GM21723 (cell line): ENCODE results near the gene KDM4B.

Experiments
- ATAC-seq: cut with Tn5 transposase; IDR thresholded peaks from one replicate; pipeline ENCODE4 v1.9.1; 2021; ENCODE audit warnings: mild to moderate bottlenecking, moderate library complexity; ENCODE audit not compliant: unreplicated experiment

The KDM4B gene

DNA sequence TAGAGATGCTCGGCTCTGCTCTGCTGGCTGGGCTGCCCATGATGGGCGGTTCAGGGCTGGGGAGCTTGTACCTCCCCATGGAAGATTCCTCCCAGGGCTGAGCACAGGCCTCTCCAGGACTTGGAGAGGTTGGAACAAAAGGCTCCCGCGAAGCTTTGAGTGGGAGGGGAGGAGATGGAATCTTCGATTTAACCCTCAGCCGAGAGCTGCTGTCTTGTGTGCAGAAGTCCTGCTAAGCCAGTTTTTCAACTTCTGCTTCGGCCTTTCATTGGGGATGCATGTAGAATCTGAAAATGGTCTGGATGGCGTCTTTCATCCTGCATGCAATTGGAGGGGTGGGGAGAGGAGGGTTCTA, 163.3 kb downstream of the KDM4B start:
- no peak for ATAC-seq

DNA sequence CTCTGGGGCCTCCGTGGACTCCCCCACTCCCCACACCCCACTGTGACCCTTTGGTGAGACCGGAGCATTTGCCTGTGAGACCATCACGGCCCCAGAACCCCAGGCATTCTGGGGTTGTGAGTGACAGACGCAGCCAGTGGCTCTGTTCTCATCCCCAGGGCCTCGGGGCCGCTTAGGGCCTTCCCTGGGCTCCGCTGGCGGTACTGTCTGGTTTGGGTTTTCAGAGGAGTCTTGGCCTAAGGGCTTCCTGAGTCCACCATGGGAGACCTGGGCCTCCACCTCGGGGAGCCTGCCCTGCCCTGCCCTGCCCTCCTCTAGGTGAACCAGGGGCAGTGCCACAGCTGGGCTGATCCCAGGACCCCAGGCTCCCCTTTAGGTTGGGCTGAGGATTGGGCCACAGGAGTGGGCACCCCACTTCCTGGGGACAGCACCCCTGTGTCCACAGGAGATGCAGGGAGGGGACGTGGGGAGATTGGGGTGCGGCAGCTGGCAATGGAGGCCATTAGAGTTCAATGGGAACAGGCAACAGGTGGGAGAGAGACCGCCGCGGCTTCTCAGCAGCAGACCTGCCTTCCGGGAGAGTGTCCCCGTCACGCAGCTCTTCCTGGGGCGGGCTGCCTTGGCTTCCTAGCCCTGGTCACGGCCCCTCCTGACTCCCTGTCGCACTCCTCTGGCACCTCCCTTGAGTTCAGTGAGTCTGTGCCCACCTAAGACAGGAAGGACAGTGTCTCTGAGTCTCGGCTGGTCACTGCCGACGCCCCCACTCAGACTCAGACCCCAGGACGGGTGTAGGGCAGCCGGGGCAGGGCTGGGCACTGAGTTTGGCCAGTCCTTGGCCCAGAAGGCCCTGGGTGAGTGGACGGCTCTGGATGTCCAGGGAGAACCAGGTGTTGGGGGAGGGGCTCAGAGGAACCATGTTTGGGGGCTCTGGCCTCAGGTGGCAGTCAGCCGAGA, 164.1 kb downstream of the KDM4B start:
- no peak for ATAC-seq

DNA sequence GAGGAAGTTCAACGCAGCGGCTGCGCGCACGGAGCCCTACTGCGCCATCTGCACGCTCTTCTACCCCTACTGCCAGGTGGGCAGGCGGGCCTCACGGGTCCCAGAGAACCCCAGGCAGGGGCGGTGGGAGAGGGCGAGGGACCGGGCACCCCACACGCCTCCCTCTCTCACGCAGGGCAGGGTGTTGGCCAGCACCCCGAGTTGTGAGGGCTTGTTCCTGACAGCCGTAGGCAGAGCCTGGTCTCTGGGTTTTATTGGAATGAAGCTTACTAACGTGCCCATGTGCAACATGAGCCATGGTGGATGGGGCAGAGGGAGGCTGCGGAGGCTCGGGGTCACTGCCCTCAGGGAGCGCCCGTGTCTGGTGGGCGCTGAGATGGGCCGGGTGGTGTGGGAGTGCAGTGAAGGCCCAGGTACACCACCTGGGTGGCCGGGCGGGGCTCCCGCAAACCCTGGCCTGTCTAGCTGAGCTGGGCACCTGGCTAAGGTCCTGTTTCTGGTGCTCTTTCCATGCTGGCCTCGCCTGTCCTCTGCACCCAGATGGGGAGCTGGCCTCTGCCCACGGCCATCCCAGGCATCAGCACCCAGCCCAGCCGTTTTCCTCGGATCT, 165.2 kb downstream of the KDM4B start:
- ATAC-seq: no peak

DNA sequence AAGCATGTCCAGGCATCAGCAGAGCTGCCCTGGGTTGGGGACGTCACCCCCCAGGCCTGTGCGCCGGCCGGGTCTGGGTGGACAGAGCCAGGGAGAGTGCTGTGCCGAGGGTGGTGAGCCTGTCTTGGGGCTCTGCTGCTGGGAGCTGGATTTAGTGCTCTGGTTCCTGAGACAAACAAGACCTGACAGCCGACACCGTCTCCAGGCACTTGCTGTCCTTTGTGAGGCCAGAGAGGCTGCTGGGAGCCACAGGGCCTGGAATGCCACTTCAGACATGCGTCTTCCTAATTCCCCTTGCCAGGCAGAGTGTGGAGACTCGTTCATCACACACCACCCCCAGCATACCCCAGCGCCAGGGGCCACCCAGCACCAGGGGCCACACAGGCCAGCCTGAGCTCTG, 165.8 kb downstream of the KDM4B start:
- no peak for ATAC-seq

DNA sequence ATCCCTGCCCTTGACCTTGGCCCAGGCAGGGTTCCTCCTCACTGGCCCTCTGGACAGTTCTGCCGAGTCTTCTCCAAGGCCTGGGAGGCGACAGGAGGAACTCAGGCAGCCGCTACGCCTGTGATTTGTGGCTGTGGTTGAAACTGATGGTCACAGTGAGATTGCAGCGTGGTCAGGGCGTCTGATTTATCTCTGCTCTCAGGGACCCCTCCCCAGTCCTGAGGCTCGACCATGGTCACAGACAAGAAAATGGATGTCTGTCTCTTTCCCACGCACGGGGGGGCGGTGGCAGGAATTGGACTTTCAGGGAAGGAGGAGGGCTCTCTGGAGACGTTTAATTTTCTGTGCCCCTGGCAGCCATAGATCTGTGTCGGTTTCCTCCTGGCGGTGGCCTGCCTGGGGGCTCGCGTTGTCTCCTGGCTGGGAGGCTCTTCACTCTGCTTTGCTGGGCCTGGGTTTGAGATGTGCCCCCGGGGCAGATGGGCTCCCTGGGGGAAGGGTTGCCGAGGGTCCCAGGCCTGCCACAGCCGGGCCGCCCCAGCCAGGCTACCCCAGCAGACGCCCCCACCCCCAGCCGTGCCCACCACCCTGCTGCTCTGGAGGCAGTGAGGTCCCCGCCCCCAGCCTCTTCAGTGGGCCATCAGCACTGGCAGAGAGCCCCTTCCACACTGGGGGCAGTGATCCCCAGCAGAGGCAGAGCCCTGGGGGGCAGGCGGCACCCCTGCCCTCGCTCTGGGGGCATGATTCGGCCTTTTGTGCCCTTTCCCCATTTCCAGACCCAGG, 167.4 kb downstream of the KDM4B start:
- no peak for ATAC-seq

DNA sequence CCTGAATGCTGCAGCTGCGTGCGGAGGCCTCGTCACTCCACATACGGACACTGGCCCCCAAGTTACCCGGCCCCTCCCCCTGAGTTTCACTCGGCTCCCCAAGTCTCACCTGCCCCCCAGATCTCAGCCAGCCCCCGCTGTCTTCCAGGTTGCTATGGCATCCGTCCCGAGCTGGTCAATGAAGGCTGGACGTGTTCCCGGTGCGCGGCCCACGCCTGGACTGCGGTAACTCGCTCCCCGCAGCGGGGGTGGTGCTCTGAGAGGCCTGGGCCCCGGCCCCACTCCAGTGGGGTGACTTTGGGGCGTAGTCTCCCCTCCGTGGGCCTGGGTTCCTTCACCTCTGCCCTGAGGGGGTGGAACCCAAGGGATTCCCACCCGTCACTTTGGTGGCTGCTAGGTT, 168.2 kb downstream of the KDM4B start:
- ATAC-seq: no peak

DNA sequence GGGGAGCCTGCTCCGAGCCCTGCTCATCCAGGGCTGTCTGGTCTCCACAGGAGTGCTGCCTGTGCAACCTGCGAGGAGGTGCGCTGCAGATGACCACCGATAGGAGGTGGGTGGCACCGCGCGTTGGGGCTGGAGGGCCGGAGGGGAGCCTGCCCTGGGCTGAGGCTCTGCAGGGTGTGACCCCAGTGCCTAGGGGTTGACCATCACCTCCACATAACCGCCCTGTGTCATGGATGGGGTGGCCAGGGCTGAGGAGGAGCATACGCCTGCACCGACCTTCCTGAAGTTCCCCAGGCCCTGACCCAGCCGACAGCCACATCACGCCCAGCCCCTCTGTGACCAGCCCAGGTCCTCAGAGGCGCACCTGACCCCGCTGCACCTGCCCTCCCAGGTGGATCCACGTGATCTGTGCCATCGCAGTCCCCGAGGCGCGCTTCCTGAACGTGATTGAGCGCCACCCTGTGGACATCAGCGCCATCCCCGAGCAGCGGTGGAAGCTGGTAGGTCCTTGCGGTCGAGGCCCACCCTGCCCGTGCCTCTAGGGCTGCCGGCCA, 168.7 kb downstream of the KDM4B start:
- no peak for ATAC-seq

DNA sequence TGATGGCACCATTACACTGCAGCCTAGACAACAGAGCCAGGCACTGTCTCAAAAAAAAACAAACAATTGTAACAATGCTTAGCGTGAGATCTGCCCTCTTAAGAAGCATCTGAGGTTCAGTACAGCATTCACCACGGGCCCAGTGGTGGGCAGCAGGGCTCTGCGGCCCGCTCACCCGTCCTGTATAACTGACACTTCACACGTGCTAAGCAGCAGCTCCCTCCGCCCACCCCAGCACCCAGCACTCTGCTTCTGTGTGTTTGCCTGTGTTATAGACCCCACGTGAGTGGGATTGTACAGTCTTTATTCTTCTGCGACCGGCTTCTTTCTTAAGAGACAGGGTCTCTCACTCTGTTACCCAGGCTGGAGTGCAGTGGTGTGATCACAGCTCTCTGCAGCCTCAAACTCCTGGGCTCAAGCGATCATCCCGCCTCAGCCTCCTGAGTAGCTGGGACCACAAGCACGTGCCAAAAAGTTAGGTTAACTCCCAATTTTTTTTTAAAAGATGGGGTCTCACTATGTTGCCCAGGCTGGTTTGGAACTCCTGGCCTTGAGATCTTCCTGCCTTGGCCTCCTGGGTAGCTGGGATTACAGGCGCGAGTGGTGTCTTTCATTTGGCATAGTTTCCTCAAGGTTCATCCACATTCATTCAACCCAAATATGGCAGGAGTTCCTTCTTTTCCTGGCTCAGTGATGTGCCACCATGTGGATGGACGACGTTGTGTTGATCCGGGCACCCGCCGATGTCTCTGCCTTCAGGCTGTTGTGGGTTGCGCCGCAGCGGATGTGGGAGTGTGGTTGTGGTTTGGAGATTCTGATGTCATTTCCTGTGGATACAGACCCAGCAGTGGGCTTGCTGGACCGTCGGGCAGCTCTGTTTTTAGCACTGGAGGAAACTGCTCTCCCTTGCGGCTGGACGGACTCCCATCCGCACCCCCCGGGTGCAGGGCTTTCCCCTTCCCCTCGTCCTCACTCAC, 170.0 kb downstream of the KDM4B start:
- ATAC-seq: peak; percentile 51

DNA sequence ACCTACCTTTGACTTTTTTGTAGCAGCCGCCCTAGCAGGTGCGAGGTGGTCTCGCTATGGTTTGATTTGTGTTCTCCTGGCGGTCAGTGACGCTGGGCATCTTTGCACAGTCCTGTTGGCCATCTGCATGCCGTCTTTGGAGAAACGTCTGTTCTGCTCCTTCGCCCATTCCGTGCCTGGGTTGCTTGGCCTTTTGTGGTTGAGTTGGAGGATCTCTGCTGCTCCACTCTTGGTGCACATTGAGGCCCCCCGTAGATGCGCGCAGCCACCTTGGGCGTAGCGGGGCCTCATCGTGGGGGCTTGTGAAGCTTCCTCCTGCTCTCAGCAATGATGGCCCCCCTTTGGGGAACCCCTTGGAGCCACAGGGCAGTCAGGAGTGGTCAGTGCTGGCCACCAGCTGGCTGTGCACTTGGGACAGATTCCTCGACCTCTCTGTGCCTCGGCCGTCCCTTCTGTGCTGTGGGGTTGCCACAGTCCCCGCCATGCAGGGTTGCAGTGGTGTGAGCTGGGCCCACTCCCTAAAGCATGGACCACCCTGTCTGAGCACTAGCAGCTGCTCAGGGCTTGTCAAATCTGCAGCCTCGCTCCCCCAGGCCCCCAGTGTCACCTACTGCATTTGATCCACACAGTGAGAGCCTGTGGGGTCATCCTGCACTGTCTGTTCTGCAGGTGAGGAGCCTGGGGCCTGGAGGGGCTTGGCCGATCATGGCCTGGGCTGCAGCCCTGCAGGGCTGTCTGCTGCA, 170.8 kb downstream of the KDM4B start:
- ATAC-seq: no peak

DNA sequence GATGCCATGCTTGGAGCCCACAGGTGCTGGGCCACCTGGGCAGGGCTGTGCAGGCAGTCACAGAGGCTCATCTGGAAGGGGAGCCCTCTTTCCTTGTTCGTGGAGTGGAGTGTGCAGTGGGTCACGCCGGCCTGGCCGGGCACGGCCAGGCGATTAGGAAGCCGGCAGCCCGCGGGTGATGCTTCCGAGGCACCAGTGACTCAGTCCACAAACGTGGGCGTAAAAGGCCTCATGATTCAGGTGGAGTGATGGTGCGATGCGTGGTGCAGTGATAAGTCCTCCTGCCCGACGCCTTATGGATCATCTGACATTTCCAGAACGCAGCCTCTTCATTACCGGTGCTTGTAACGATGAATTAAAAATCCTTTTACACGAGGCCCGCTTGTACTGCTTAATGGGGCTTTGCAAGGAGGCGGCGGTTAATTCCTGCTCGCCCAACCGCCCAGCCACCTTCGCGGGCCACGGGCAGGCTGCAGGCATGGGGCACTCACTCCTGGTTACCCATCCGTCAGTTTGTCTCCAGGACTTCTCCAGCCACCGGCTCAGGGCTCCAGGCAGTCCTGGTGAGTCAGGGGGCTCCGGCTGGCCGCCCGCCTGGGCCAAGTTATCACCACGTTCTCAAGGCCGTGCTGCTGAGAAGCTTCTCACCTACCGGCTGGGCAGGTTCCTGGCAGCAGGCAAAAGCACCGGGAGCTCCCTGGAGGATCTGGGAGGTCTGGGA, 172.4 kb downstream of the KDM4B start:
- ATAC-seq: no peak

DNA sequence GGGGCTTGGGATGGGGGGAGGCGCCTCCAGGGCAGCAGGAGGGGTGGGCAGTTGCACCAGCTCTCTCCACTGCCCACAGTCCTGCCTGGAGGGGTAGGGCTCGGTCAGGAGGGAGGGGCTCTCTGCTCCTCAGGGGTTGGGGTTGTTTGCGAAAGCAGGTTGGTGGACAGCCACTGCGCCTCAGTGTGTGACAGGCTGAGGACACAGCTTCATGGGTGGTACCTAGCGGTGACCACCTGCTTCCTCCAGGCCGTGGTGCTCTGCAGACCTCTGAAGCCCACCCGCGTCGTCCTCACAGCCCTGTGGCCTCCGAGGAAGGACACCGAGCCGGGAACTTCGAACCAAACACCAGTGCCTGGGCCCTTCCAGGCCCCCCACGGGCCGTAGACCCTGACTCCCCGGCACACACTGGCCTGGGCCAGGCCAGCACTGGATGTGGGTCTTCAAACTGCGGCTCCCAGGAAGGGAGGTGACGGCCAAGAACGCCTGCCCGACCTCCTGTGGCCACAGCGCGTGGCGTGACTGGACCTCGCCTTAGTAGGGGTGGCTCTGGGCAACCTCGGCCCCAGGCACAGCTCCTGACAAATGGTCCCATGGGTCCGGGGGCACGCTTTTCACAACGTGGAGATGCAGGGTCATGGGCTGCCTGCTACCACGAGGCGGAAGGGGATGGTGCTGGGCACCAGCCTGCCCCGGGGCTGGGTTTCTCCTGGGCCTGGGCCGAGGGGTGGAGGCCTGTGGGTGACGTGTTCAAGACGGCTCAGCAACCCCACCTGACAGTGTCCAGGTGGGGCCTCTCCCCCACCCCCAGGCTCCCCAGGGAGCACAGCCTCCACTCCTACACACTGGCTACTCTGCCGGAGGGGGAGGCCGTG, 173.2 kb downstream of the KDM4B start:
- no peak for ATAC-seq

DNA sequence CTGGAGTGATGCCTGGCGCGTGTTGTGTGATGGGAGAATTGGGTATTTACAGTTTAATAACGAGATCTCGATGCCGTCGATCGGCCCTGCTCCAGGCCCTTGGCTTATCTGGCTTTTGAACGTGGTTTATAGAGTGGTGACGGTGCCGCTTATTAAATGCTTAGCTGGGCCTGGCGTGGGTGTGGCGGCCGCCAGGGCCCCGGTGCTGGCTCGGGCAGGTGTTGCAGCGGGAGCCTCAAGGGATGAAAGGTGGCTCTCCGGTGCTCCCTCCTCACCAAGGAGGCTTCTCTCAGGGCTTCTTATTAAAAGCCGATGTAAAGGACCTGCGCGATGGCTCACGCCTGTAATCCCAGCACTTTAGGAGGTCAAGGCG, 173.8 kb downstream of the KDM4B start:
- ATAC-seq: no peak

DNA sequence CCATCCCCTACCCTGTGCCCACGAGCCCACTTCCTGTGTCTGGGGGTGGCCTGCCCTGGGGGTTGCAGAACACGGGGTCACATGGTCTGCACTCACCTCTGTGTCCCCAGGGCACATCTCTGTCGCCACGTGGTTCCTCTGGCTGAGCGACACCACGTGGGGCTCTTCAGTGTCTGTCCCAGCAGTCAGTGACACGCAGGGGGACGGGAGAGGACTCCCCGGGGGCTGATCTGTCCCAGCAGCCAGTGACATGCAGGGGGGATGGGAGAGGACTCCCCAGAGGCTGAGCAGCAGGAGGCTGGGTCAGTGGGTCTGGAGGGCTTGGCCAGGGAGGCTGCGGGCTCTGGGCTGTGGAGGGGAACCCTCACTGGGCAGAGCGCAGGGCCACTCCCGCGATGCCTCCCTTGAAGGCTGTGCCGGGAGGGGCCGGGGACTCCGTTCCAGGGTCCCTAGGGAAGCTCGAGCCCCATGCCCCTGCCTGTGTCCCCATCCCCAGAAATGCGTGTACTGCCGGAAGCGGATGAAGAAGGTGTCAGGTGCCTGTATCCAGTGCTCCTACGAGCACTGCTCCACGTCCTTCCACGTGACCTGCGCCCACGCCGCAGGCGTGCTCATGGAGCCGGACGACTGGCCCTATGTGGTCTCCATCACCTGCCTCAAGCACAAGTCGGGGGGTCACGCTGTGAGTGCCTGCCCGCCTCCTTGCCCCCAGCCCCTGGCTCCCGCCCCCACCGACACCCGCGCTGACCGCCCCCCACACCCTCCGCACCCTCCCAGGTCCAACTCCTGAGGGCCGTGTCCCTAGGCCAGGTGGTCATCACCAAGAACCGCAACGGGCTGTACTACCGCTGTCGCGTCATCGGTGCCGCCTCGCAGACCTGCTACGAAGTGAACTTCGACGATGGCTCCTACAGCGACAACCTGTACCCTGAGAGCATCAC, 174.8 kb downstream of the KDM4B start:
- no peak for ATAC-seq

DNA sequence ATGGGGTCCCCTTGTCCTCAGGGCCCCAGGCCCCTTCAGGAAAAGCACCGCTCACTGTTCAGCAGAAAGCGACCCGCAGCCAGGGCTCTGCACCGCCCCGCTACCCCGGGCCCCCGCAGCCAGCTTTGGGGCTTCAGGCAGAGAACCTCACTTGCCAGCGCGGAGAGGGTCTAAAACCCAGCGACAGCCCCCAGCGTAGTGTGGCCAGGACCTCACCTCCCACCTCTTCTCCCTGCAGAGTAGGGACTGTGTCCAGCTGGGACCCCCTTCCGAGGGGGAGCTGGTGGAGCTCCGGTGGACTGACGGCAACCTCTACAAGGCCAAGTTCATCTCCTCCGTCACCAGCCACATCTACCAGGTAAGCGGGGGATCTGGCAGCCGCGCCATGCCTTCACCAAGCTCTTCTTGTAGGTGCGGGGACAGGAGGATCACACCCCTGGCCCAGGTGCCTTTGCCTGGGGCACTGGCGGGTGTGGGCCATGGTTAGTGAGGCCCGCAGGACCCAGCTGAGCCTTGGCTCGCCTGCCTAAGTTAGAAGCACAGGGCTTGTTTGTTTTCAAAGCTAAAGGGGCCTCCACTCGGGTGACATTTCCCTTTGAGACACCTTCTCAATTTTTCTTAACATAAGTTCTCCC, 175.7 kb downstream of the KDM4B start:
- no peak for ATAC-seq

DNA sequence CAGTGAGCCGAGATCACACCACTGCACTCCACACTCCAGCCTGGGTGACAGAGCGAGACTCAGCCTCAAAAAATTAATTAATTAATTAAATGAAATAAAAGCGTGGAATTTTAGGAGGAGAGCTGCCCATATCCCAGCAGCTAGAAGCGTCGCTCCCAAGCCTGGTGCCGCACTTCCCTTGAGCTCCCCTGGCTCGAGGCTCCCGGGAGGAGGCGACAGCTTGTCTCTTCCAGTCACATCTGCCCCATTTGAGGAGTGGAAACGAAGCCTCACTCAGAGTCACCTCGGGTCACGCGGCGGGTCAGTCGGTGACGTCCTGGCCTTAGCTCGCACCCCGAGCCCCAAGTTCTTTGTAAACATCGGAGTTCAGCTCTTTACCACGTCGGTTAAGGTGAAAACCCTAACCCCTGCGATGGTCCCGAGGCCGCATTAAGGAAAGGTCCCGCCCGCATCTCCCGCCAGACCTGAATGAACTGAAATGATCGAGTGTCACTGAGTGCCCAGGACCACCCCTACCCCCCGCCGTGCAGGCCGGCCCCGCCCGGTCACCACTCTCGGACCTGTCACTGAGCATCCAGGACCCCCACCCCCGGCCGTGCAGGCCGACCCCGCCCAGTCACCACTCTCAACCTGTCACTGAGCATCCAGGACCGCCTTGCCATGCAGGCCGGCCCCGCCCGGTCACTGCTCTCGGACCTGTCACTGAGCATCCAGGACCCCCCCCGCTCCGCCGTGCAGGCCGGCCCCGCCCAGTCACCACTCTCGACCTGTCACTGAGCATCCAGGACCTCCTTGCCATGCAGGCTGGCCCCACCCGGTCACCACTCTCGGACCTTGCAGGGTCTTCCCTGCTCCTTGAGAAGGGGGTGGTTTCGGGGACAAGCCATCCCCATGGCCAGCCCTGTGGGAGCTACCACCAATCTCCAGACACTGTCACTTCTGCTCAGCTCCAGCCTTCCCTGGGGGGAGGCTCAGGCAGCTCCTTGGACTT, 176.9 kb downstream of the KDM4B start:
- no peak for ATAC-seq
